B cell (primary cell): Measurements from ENCODE around the gene PSMD6. TPM values are rescaled to one million over a fixed set of nuclear protein-coding genes. Genes with fewer than 3 reads are reported as not detected.

Experiments
- ATAC-seq: fragments of 200-7000 bp; cut with Tn5 transposase; one replicate; pipeline ENCODE4 v1.10.0; 2021; ENCODE audit warnings: low read depth, mild to moderate bottlenecking, moderate number of reproducible peaks, moderate library complexity
- CTCF ChIA-PET: fragments of 350-600 bp; sonication (Branson Sonifier 250); formaldehyde crosslinking; loops from one replicate; lab custom pipeline; 2021; ENCODE audit warnings: antibody characterized with exemption, inconsistent platforms; lab: Charles Lee
- POLR2A ChIA-PET: fragments of 350-600 bp; sonication (Branson Sonifier 250); formaldehyde crosslinking; loops from one replicate; lab custom pipeline; 2021; ENCODE audit warnings: antibody characterized with exemption; lab: Charles Lee
- DNase-seq: peaks from one replicate; pipeline ENCODE4 v3.0.0; 2013
- H2AFZ ChIP-seq: 2 replicates; pipeline ENCODE4 v1.6.1; 2012; ENCODE audit warnings: mild to moderate bottlenecking, low read depth, low read length; ENCODE audit not compliant: insufficient read depth, poor library complexity, severe bottlenecking
- H3K27ac ChIP-seq, 2 donors: 1 replicate in 1 of 2; 2 replicates in 1 of 2; pipeline ENCODE4 v1.5.1; 2012 to 2013; ENCODE audit warnings: low read length in 2 of 2, mild to moderate bottlenecking in 2 of 2, moderate library complexity in 1 of 2
- H3K27me3 ChIP-seq, 4 experiments: fragments of 200-600 bp in 1 of 4; sonication (generic) in 1 of 4; replicated peaks in 1 of 4; 1 replicate in 2 of 4; 2 replicates in 2 of 4; pipeline versions ENCODE4 v1.6.1 to v1.7.0; 2013 to 2016; ENCODE audit warnings: low read length in 3 of 4, mild to moderate bottlenecking in 2 of 4, mixed read lengths in 1 of 4, moderate library complexity in 1 of 4; ENCODE audit not compliant: insufficient read depth in 4 of 4, control insufficient read depth in 3 of 4; ENCODE audit errors: control extremely low read depth in 1 of 4
- H3K36me3 ChIP-seq, 2 experiments: replicated peaks in 1 of 2; 1 replicate in 1 of 2; 2 replicates in 1 of 2; pipeline versions ENCODE4 v1.6.1 to v1.7.1; 2013; ENCODE audit warnings: low read length in 1 of 2; ENCODE audit not compliant: insufficient read depth in 2 of 2, control insufficient read depth in 1 of 2; ENCODE audit errors: control extremely low read depth in 1 of 2, extremely low read depth in 1 of 2
- H3K4me1 ChIP-seq, 2 donors: fragments of 200-600 bp in 1 of 2; sonication (generic) in 1 of 2; 1 replicate in 1 of 2; 2 replicates in 1 of 2; pipeline versions ENCODE4 v1.5.1 to v1.6.1; 2013 to 2017; ENCODE audit warnings: low read length in 2 of 2; ENCODE audit not compliant: control insufficient read depth in 2 of 2, insufficient read depth in 2 of 2
- H3K4me2 ChIP-seq: replicated peaks from 2 replicates; pipeline ENCODE3; 2012; ENCODE audit warnings: mild to moderate bottlenecking, low read depth, low read length; ENCODE audit not compliant: poor library complexity, severe bottlenecking
- H3K4me3 ChIP-seq, 5 experiments: fragments of 200-600 bp in 1 of 5; sonication (generic) in 1 of 5; 1 replicate in 3 of 5; 2 replicates in 2 of 5; pipeline versions ENCODE4 v1.5.1 to v1.7.0; 2011 to 2016; ENCODE audit warnings: low read length in 4 of 5, mild to moderate bottlenecking in 4 of 5, low read depth in 2 of 5, control low read depth in 1 of 5, moderate library complexity in 1 of 5; ENCODE audit not compliant: insufficient read depth in 1 of 5; ENCODE audit errors: control extremely low read depth in 1 of 5, extremely low read depth in 1 of 5
- H3K79me2 ChIP-seq: fragments of 200-600 bp; sonication (generic); one replicate; pipeline ENCODE4 v1.6.0; 2016; ENCODE audit warnings: low read length; ENCODE audit not compliant: control insufficient read depth, insufficient read depth
- H3K9ac ChIP-seq: fragments of 200-600 bp; sonication (generic); 2 replicates; pipeline ENCODE4 v1.6.1; 2017; ENCODE audit warnings: mild to moderate bottlenecking, low read length, moderate library complexity
- H3K9me3 ChIP-seq, 3 donors: one replicate each; pipeline versions ENCODE4 v1.6.1 to v1.7.1; 2013; ENCODE audit warnings: low read length in 2 of 3; ENCODE audit not compliant: control insufficient read depth in 2 of 3, insufficient read depth in 1 of 3; ENCODE audit errors: control extremely low read depth in 1 of 3
- H4K20me1 ChIP-seq: 2 replicates; pipeline ENCODE4 v1.6.0; 2012; ENCODE audit warnings: mild to moderate bottlenecking, low read length; ENCODE audit not compliant: insufficient read depth, control insufficient read depth, poor library complexity, severe bottlenecking
- H3K27ac Mint-ChIP-seq: one replicate; pipeline ENCODE4 v1.8.0; 2021; ENCODE audit warnings: mixed read lengths
- H3K27me3 Mint-ChIP-seq: one replicate; pipeline ENCODE4 v1.8.0; 2021; ENCODE audit warnings: mixed read lengths
- H3K4me1 Mint-ChIP-seq: one replicate; pipeline ENCODE4 v1.8.0; 2021; ENCODE audit warnings: mixed read lengths
- H3K4me3 Mint-ChIP-seq: one replicate; pipeline ENCODE4 v1.8.0; 2021; ENCODE audit warnings: mixed read lengths
- H3K9me3 Mint-ChIP-seq: one replicate; pipeline ENCODE4 v1.8.0; 2022; ENCODE audit warnings: mixed read lengths; ENCODE audit not compliant: insufficient read depth
- EZH2 ChIP-seq: IDR thresholded peaks from 2 replicates; pipeline ENCODE4 v1.6.1; 2012; ENCODE audit warnings: borderline replicate concordance, low read depth, mild to moderate bottlenecking, moderate library complexity, low read length; ENCODE audit not compliant: insufficient read depth, poor library complexity, severe bottlenecking
- WGBS: methylation state at CpG from one replicate; pipeline ENCODE4 v1.1.5; 2013; ENCODE audit warnings: missing lambda C conversion rate; ENCODE audit not compliant: insufficient coverage; 5-methylcytosine and 5-hydroxymethylcytosine counted together
- intact Hi-C: fragments of 100-400 bp; cut with micrococcal nuclease; formaldehyde crosslinking; loops from one replicate; pipeline ENCODE4 v1.10.0; 2022
- polyA plus RNA-seq: library from polyadenylated mRNA; depleted of rRNA; stranded (reverse); fragments of >200 nt; gene quantifications from 2 replicates; pipeline ENCODE4 v1.2.3, GENCODE V29; 2012
- total RNA-seq, 2 donors: library from RNA; stranded (reverse); fragments of 120-200 nt in 1 of 2; gene quantifications; 1 replicate in 1 of 2; 2 replicates in 1 of 2; pipeline versions ENCODE4 v1.2.3 to v1.2.4, GENCODE V29; 2013 to 2022
- TF ChIP-seq, protein P1 (sequence below): fragments of 200-600 bp; IDR thresholded peaks from one replicate; pipeline ENCODE4 v1.8.0; 2022; ENCODE audit warnings: antibody characterized with exemption, mild to moderate bottlenecking

PSMD6 gene
- total and polyA plus RNA-seq, 2 donors (not counting 1 experiment from before 2014, with no cell fraction given) = 34.7 to 63.4 TPM

DNA sequence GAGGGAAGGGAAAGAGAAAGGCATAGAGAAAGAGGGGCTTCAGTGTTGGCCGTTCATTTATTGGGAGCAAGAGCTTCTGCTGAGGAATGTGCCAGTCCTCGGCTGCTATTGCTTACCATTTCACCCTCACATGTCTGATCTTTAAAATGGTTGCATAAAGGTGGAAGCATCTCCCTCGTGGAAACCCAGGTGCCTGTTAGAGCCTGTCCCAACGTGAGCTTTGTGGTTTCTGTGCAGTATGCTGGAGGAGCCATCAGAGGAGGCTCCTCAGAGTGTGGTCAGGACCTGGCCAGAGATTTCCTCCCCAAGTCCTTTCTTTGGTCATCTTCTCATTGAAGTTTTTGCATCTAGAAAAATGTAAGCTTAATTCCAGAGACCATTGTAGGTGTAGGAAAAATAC, 34.4 kb downstream of the PSMD6 start:
- no peaks in the 10 kb centered on the region for H3K9me3 Mint-ChIP-seq
- Histone ChIP-seq H3K9ac (no peak overlapping the region), H3K9me3 (no peaks in the 10 kb centered on the region), H3K4me3 (no peak overlapping the region), H3K27me3 (no peaks in the 10 kb centered on the region), H2AFZ (no peak overlapping the region), H3K4me2 (no peak overlapping the region), H3K79me2 (peaks cover 3% of the 10 kb centered on the region), H4K20me1 (no peaks in the 10 kb centered on the region), H3K4me1 (no peaks in the 10 kb centered on the region), H3K27ac (no peak overlapping the region), H3K36me3 (peaks cover 6 to 82% of the 10 kb centered on the region in 2 experiments)
- no CpG with 5 or more reads among the region's 4 CpGs for WGBS
- H3K27me3 Mint-ChIP-seq = no peaks in the 10 kb centered on the region
- H3K4me1 Mint-ChIP-seq = no peaks in the 10 kb centered on the region
- CTCF ChIA-PET = no interaction called here
- H3K4me3 Mint-ChIP-seq = no peak overlapping the region
- intact Hi-C loops = no loop called here
- TF ChIP-seq, protein P1, sequence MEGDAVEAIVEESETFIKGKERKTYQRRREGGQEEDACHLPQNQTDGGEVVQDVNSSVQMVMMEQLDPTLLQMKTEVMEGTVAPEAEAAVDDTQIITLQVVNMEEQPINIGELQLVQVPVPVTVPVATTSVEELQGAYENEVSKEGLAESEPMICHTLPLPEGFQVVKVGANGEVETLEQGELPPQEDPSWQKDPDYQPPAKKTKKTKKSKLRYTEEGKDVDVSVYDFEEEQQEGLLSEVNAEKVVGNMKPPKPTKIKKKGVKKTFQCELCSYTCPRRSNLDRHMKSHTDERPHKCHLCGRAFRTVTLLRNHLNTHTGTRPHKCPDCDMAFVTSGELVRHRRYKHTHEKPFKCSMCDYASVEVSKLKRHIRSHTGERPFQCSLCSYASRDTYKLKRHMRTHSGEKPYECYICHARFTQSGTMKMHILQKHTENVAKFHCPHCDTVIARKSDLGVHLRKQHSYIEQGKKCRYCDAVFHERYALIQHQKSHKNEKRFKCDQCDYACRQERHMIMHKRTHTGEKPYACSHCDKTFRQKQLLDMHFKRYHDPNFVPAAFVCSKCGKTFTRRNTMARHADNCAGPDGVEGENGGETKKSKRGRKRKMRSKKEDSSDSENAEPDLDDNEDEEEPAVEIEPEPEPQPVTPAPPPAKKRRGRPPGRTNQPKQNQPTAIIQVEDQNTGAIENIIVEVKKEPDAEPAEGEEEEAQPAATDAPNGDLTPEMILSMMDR = no peak
- TF ChIP-seq EZH2 = no peak
- ATAC-seq (no peak), DNase-seq (no peak)
- H3K27ac Mint-ChIP-seq = no peak overlapping the region
- POLR2A ChIA-PET = no interaction called here

DNA sequence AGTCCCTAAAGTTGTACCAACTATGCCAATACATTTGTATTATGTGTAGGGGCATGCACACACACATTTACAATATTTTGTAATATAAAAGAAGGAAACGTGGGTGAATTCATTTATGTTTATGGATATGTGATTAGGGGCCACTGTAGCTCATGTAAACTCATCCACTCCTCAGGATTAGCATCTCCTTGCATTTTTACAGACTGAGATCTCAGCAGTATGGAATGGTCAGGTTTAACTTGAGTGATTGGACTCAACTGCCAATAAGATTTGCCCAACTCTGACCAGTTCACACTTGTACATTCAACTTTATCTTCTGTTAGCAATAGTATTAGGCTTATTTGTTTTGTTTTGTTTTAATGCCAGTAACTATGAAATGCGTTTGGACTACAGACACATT, 36.5 kb downstream of the PSMD6 start:
- no peak for ATAC-seq
- Mint-ChIP-seq H3K4me1 (peaks cover 3% of the 10 kb centered on the region), H3K9me3 (no peaks in the 10 kb centered on the region), H3K27ac (no peak overlapping the region), H3K4me3 (no peak overlapping the region), H3K27me3 (no peaks in the 10 kb centered on the region)
- H4K20me1 ChIP-seq = no peaks in the 10 kb centered on the region
- no peaks in the 10 kb centered on the region for H3K27me3 ChIP-seq
- TF ChIP-seq EZH2 = no peak
- TF ChIP-seq, protein P1 = no peak
- H3K9me3 ChIP-seq = no peaks in the 10 kb centered on the region
- WGBS = no CpG with 5 or more reads among the region's 2 CpGs
- POLR2A ChIA-PET = no interaction called here
- intact Hi-C loops = no loop called here
- no peak overlapping the region for H3K4me2 ChIP-seq
- no peaks in the 10 kb centered on the region for H3K4me1 ChIP-seq
- H2AFZ ChIP-seq = no peak overlapping the region
- H3K27ac ChIP-seq = no peak overlapping the region
- no peaks in the 10 kb centered on the region for H3K79me2 ChIP-seq
- no peak for DNase-seq
- H3K4me3 ChIP-seq = no peak overlapping the region
- no peak overlapping the region for H3K9ac ChIP-seq
- H3K36me3 ChIP-seq = peaks cover 6 to 87% of the 10 kb centered on the region in 2 experiments
- CTCF ChIA-PET = no interaction called here
